Brain pericyte (primary cell): ENCODE measurements around the gene NDUFS4.
A peak's percentile ranks its signal among the peaks of the same experiment; 100 is the strongest.
"Not testable (repeated sequence)": the region's sequence is repeated elsewhere in the genome, so short reads cannot be mapped to it uniquely, and the experiment has no call there.

Experiments used
- DNase-seq: peaks from one replicate; pipeline ENCODE4 v3.0.0-alpha.2; 2012; ENCODE audit warnings: low read depth, low spot score

NDUFS4 gene

GRCh38 chr5:53575101-53575500, 14.7 kb downstream of the NDUFS4 start:
- DNase-seq: no peak

- DNase-seq: no peak
Observed at GRCh38 chr5:53575831-53576230, 15.4 kb downstream of the NDUFS4 start.

- DNase-seq: no peak
Observed at GRCh38 chr5:53576674-53577073, 16.2 kb downstream of the NDUFS4 start.

GRCh38 chr5:53578854-53579253, 18.4 kb downstream of the NDUFS4 start:
- DNase-seq: no peak

- DNase-seq: no peak
Observed at GRCh38 chr5:53580547-53580946, 20.1 kb downstream of the NDUFS4 start.

- no peak for DNase-seq
Observed at GRCh38 chr5:53582225-53582624, 21.8 kb downstream of the NDUFS4 start.

GRCh38 chr5:53590759-53591158, 30.3 kb downstream of the NDUFS4 start:
- DNase-seq: no peak

GRCh38 chr5:53594419-53594818, 34.0 kb downstream of the NDUFS4 start:
- DNase-seq: no peak

GRCh38 chr5:53597894-53598293, 37.5 kb downstream of the NDUFS4 start:
- no peak for DNase-seq

GRCh38 chr5:53601570-53601969, 41.1 kb downstream of the NDUFS4 start:
- DNase-seq: no peak

- DNase-seq: no peak
Observed at GRCh38 chr5:53603009-53603687, 42.7 kb downstream of the NDUFS4 start.

- DNase-seq: no peak
Observed at GRCh38 chr5:53604309-53604708, 43.9 kb downstream of the NDUFS4 start.

GRCh38 chr5:53607886-53608285, 47.4 kb downstream of the NDUFS4 start:
- peak; percentile 6 for DNase-seq

GRCh38 chr5:53608897-53609296, 48.5 kb downstream of the NDUFS4 start:
- DNase-seq: not testable (repeated sequence)

- DNase-seq: no peak
Observed at GRCh38 chr5:53613061-53613460, 52.6 kb downstream of the NDUFS4 start.

GRCh38 chr5:53613536-53613935, 53.1 kb downstream of the NDUFS4 start:
- DNase-seq: no peak

GRCh38 chr5:53614376-53614885, 54.0 kb downstream of the NDUFS4 start:
- DNase-seq: no peak

GRCh38 chr5:53616939-53617549, 56.6 kb downstream of the NDUFS4 start:
- DNase-seq: no peak

GRCh38 chr5:53631251-53631650, 70.8 kb downstream of the NDUFS4 start:
- no peak for DNase-seq

- DNase-seq: no peak
Observed at GRCh38 chr5:53642061-53642460, 81.6 kb downstream of the NDUFS4 start.

- DNase-seq: no peak
Observed at GRCh38 chr5:53643445-53643844, 83.0 kb downstream of the NDUFS4 start.

- no peak for DNase-seq
Observed at GRCh38 chr5:53645078-53645477, 84.6 kb downstream of the NDUFS4 start.

- no peak for DNase-seq
Observed at GRCh38 chr5:53649352-53649751, 88.9 kb downstream of the NDUFS4 start.
